GM19193 (cell line): Measurements from ENCODE around the gene ECEL1.

ENCODE experiments used
- POLR2A ChIP-seq: IDR thresholded peaks from 4 replicates; pipeline ENCODE4 v1.6.1; 2011; ENCODE audit not compliant: insufficient read depth, insufficient read length; ENCODE audit errors: extremely low read depth

The ECEL1 gene, protein sequence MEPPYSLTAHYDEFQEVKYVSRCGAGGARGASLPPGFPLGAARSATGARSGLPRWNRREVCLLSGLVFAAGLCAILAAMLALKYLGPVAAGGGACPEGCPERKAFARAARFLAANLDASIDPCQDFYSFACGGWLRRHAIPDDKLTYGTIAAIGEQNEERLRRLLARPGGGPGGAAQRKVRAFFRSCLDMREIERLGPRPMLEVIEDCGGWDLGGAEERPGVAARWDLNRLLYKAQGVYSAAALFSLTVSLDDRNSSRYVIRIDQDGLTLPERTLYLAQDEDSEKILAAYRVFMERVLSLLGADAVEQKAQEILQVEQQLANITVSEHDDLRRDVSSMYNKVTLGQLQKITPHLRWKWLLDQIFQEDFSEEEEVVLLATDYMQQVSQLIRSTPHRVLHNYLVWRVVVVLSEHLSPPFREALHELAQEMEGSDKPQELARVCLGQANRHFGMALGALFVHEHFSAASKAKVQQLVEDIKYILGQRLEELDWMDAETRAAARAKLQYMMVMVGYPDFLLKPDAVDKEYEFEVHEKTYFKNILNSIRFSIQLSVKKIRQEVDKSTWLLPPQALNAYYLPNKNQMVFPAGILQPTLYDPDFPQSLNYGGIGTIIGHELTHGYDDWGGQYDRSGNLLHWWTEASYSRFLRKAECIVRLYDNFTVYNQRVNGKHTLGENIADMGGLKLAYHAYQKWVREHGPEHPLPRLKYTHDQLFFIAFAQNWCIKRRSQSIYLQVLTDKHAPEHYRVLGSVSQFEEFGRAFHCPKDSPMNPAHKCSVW

GRCh38 chr2:232487385-232488096, at the start of gene ECEL1:
Gene ECEL1, minus strand, starts transcription at chr2:232487834. Its CDS starts 1,181 bp downstream, at chr2:232486653.
- TF ChIP-seq POLR2A = no peak

- no peak for TF ChIP-seq POLR2A
Observed at GRCh38 chr2:232537079-232537478, 49.4 kb upstream of the ECEL1 start.

DNA sequence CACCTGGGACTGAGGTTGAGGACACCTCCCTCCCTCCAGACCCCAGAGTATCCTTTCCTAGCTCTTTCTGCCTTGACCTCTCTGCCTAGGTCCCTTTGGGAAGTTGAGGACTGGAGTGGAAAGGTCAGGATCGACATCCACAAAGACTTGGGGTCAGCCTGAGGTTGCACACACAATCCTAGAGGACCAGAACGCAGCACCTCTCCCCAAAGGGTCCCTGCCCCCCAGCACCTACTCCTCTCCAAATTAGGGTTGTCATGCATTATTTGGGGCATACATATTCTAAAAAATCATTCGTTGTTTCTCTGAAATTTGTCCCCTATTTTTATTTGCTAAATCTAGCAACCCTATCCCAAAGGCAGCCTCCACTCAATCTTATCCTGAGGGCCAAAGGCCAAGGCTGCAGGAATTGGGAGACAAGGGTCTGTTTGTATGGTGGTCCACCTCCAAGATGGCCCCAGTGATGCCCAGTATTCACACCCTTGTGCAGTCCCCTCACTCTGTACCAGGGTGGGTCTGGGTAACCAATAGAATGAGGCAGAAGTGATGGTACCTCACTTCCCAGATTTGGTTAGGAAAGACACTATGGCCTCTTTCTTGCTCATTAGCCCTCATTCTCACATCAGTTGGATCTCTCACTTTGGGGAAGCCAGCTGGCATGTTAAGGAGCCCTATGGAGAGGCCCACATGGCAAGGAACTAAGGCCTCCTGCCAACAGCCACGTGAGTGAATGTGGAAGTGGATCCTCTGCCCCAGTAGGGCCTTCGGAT, 48.3 kb upstream of the ECEL1 start:
- TF ChIP-seq POLR2A = no peak

- no peak for TF ChIP-seq POLR2A
Observed at GRCh38 chr2:232534940-232535651, 47.5 kb upstream of the ECEL1 start.

DNA sequence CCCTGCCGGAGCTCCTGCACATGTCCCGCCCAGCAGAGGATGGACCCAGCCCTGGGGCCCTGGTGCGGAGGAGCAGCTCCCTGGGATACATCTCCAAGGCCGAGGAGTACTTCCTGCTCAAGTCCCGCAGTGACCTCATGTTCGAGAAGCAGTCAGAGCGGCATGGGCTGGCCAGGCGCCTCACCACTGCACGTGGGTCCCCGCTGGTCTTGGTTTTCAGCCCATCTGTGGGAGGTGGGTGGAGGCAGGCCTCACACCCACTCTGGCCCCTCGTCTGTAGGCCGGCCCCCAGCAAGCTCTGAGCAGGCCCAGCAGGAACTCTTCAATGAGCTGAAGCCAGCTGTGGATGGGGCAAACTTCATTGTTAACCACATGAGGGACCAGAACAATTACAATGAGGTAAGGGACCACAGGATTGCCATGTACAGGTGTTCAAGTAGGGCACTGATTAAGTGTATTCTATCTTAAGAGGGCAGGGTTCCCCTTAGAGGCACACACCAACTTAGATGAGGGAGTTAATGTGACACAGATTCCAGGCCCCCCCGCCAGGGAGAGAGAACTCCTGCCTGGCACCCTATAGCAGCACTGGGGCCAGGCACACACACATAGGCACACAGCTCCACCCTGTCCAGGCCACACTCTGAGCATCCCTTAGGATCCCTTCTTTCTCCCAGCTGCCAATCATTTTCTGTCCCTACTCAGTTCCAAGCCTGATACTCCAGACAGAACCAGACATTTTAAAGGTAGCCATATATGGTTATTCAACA, 46.5 kb upstream of the ECEL1 start:
- no peak for TF ChIP-seq POLR2A

- no peak for TF ChIP-seq POLR2A
Observed at GRCh38 chr2:232532419-232532818, 44.8 kb upstream of the ECEL1 start.

- TF ChIP-seq POLR2A = no peak
Observed at GRCh38 chr2:232530626-232531260, 43.1 kb upstream of the ECEL1 start.

GRCh38 chr2:232529806-232530547, 42.3 kb upstream of the ECEL1 start:
- no peak for TF ChIP-seq POLR2A

DNA sequence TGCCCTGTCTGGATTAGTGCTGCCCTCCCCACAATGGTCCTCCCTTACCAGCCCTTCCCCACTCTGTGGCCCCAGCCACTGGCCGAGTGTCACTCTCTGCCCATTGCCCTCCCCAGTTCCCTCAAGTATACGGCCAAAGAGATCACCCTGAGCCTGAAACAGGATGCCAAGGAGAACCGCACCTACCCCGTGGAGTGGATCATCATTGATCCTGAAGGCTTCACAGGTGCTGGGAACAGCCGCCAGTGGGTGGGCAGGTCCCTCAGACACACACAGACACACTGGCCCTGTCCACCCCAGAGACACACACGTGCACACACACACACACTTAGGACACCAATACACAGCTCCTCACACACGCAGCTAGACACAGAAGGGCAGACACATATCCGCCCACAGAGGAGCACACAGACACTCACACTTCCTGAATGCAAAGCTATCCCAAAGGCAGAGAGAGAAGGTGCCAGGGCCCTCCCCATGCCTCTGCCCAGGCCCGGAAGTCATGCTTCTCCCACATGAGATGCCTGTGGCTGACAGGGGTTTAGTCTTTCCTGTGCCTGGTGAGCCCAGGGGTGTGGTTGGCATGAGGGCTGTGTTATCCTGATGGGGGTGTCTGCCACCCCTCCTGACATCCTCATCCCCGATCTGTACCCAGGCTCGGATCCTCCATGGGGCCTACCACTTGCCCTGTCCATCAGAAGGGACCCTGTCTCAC, 41.3 kb upstream of the ECEL1 start:
- no peak for TF ChIP-seq POLR2A

- TF ChIP-seq POLR2A = no peak
Observed at GRCh38 chr2:232527905-232528470, 40.4 kb upstream of the ECEL1 start.

GRCh38 chr2:232526372-232526941, 38.8 kb upstream of the ECEL1 start:
- TF ChIP-seq POLR2A = no peak
